Hepatocyte (in vitro differentiated cells): ENCODE measurements around the gene C2orf92. TPM values are rescaled to one million over a fixed set of nuclear protein-coding genes. Genes with fewer than 3 reads are reported as not detected.

Experiments
- DNase-seq: peaks from one replicate; pipeline ENCODE4 v3.0.0-alpha.2; 2016; ENCODE audit warnings: low spot score
- H2AFZ ChIP-seq: fragments of 200-600 bp; sonication (generic); 2 replicates; pipeline ENCODE4 v1.6.0; 2016; ENCODE audit warnings: antibody characterized with exemption, mild to moderate bottlenecking
- H3K27ac ChIP-seq: fragments of 200-600 bp; sonication (generic); 2 replicates; pipeline ENCODE4 v1.5.1; 2016; ENCODE audit warnings: mild to moderate bottlenecking
- H3K27me3 ChIP-seq: fragments of 200-600 bp; sonication (generic); 2 replicates; pipeline ENCODE4 v1.6.1; 2016
- H3K36me3 ChIP-seq: fragments of 200-600 bp; sonication (generic); replicated peaks from 2 replicates; pipeline ENCODE4 v1.5.1; 2016; ENCODE audit warnings: low read depth; ENCODE audit not compliant: insufficient read depth
- H3K4me1 ChIP-seq: fragments of 200-600 bp; sonication (generic); 2 replicates; pipeline ENCODE4 v1.5.1; 2016; ENCODE audit warnings: mild to moderate bottlenecking, moderate library complexity; ENCODE audit not compliant: insufficient read depth
- H3K4me2 ChIP-seq: fragments of 200-600 bp; sonication (generic); 2 replicates; pipeline ENCODE4 v1.6.0; 2016
- H3K4me3 ChIP-seq: fragments of 200-600 bp; sonication (generic); 2 replicates; pipeline ENCODE4 v1.5.1; 2016; ENCODE audit warnings: mild to moderate bottlenecking
- H3K79me2 ChIP-seq: fragments of 200-600 bp; sonication (generic); 2 replicates; pipeline ENCODE4 v1.6.0; 2017; ENCODE audit warnings: mild to moderate bottlenecking
- H3K9me2 ChIP-seq: fragments of 200-600 bp; sonication (generic); replicated peaks from 2 replicates; pipeline ENCODE4 v1.6.0; 2017; ENCODE audit warnings: mild to moderate bottlenecking; ENCODE audit not compliant: insufficient read depth
- H3K9me3 ChIP-seq: fragments of 200-600 bp; sonication (generic); 2 replicates; pipeline ENCODE4 v1.5.1; 2016; ENCODE audit warnings: low read depth, mild to moderate bottlenecking
- H4K20me1 ChIP-seq: fragments of 200-600 bp; sonication (generic); 2 replicates; pipeline ENCODE4 v1.6.0; 2016; ENCODE audit warnings: mild to moderate bottlenecking; ENCODE audit not compliant: insufficient read depth, poor library complexity, severe bottlenecking
- CTCF ChIP-seq: fragments of 200-600 bp; sonication (generic); IDR thresholded peaks from 2 replicates; pipeline ENCODE4 v1.5.1; 2016; ENCODE audit warnings: antibody characterized with exemption, mild to moderate bottlenecking; ENCODE audit not compliant: poor library complexity
- EZH2 ChIP-seq: fragments of 200-600 bp; sonication (generic); IDR thresholded peaks from 2 replicates; pipeline ENCODE4 v1.6.1; 2016; ENCODE audit warnings: antibody characterized with exemption, mild to moderate bottlenecking, borderline replicate concordance
- EZH2phosphoT487 ChIP-seq: fragments of 200-600 bp; sonication (generic); IDR thresholded peaks from one replicate; pipeline ENCODE4 v1.6.1; 2018; ENCODE audit warnings: antibody characterized with exemption, mild to moderate bottlenecking, low read depth, moderate library complexity; ENCODE audit not compliant: unreplicated experiment, severe bottlenecking
- WGBS: methylation state at CpG from one replicate; pipeline ENCODE4 v1.1.6; 2016; ENCODE audit warnings: low lambda C conversion rate; ENCODE audit errors: missing lambda C conversion rate; 5-methylcytosine and 5-hydroxymethylcytosine counted together
- polyA plus RNA-seq: library from polyadenylated mRNA; unstranded; fragments of >200 nt; fragmentation: Nextera tagmentation; extraction: Ambion mirVana; gene quantifications from 2 replicates; pipeline ENCODE4 v1.2.1, GENCODE V29; 2016
- total RNA-seq: library from RNA; depleted of rRNA; stranded (reverse); fragments of >200 nt; gene quantifications from 2 replicates; pipeline ENCODE4 v1.2.3, GENCODE V29; 2014

Gene C2orf92
- total and polyA plus RNA-seq, 2 experiments from 2014 or later = 2.1 to 4.5 TPM

DNA sequence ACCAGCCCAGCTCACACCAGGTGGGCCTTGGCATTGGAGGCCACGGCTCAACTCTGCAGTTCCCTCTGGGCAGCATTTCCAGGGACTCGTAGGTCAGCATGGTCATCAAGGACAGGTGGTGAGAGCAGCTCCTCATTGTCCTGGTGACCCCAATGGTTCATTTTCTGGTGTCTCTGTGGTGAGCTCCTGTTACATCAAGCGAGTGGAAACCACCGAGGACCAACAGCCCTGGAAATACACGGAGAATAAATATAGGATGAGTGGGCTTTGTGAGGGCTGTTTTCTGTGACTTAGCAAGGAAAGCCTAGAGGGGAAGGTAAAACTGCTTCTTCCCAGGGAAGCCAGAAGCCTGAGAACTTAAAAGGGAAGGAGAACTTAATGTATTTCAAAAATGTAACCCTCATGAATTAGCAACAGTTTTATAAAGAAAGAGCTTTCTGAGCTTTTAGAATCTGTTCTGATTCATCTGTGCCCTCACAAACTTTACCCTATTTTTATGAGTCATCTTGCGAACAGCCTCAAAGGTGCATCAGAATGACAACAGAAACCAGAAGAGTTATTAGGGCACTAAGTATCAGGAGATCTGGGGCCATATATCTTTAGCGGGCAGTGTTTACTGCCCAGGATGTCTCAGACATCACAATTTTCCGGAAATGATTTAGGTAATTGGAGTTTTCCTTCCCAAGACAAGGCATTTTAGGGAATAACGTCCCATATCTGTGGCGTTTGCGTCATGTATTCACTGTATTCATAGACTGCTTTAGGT, 18.7 kb downstream of the C2orf92 start:
- no peaks in the 10 kb centered on the region for H3K9me2 ChIP-seq
- H2AFZ ChIP-seq = no peak overlapping the region

GRCh38 chr2:97691166-97691565, 21.7 kb downstream of the C2orf92 start:
- no peaks in the 10 kb centered on the region for H4K20me1 ChIP-seq
- no peaks in the 10 kb centered on the region for H3K4me1 ChIP-seq
- H3K9me2 ChIP-seq = no peaks in the 10 kb centered on the region
- no peak for TF ChIP-seq EZH2
- TF ChIP-seq EZH2phosphoT487 = no peak
- no peak for TF ChIP-seq CTCF
- H3K36me3 ChIP-seq = no peaks in the 10 kb centered on the region
- DNase-seq = no peak
- H3K27me3 ChIP-seq = no peaks in the 10 kb centered on the region
- no peak overlapping the region for H2AFZ ChIP-seq
- no peak overlapping the region for H3K27ac ChIP-seq
- no peaks in the 10 kb centered on the region for H3K9me3 ChIP-seq
- no peak overlapping the region for H3K4me3 ChIP-seq
- no peaks in the 10 kb centered on the region for H3K79me2 ChIP-seq
- no peak overlapping the region for H3K4me2 ChIP-seq
- WGBS = 39% methylated on average over 6 of the region's 6 CpGs

More for the DNA sequence above, 18.7 kb downstream of the C2orf92 start:
- Histone ChIP-seq H3K27ac (no peak overlapping the region), H3K27me3 (no peaks in the 10 kb centered on the region), H3K79me2 (no peaks in the 10 kb centered on the region), H3K36me3 (no peaks in the 10 kb centered on the region), H3K4me3 (no peak overlapping the region), H4K20me1 (no peaks in the 10 kb centered on the region), H3K4me1 (no peaks in the 10 kb centered on the region), H3K9me3 (no peaks in the 10 kb centered on the region), H3K4me2 (no peak overlapping the region)
- 81% methylated on average over 11 of the region's 11 CpGs for WGBS
- no peak for DNase-seq
- no peak for TF ChIP-seq CTCF
- no peak for TF ChIP-seq EZH2
- TF ChIP-seq EZH2phosphoT487 = no peak

DNA sequence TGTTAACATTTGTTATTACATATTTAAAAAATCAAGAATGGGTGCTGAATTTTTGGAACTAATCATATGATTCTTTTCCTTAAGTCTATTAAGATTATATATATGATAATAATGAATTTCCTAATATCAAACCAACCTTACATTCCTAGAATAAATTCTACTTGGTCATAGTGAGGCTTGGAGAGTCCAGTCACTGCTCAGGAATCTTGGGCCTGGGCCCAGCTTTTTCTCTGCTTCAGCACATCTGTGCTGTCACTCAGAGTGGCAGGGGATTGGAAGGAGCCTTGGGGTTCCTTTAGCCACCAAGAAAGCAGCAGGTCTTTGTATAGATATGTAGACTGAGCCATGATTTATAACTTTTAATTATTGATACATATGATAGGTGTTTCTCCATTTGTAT, 24.0 kb downstream of the C2orf92 start:
- no peaks in the 10 kb centered on the region for H4K20me1 ChIP-seq
- H3K9me3 ChIP-seq = no peaks in the 10 kb centered on the region
- H3K9me2 ChIP-seq = no peaks in the 10 kb centered on the region
- no peaks in the 10 kb centered on the region for H3K79me2 ChIP-seq
- H3K4me3 ChIP-seq = no peak overlapping the region
- no peak overlapping the region for H3K27ac ChIP-seq
- no peaks in the 10 kb centered on the region for H3K4me1 ChIP-seq
- no peak overlapping the region for H3K4me2 ChIP-seq
- H2AFZ ChIP-seq = no peak overlapping the region
- no peak for TF ChIP-seq CTCF
- TF ChIP-seq EZH2phosphoT487 = no peak
- no peak for TF ChIP-seq EZH2
- no peak for DNase-seq
- no peaks in the 10 kb centered on the region for H3K36me3 ChIP-seq
- no peaks in the 10 kb centered on the region for H3K27me3 ChIP-seq
